ENCODE measurements around the gene ORAI2. TPM values are rescaled to one million over a fixed set of nuclear protein-coding genes. Genes with fewer than 3 reads are reported as not detected.

Gene ORAI2
- total and polyA plus RNA-seq, 2 donors (not counting 3 experiments of a cell fraction or from before 2014, with no cell fraction given) = 84.1 to 99.1 TPM

GRCh38 chr7:102453319-102453718 is 19.9 kb downstream of the ORAI2 start:
- Histone ChIP-seq H3K36me3 (ENCODE audit: control insufficient read depth in 2 of 2, extremely low read depth in 1 of 2, insufficient read depth in 2 of 2, low read length in 2 of 2) (peaks cover 4 to 7% of the 10 kb centered on the region in 2 experiments), H3K4me1 (ENCODE audit: control insufficient read depth, extremely low read depth, insufficient read depth, low read length) (no peaks in the 10 kb centered on the region), H3K9me1 (replicated peaks; ENCODE audit: control insufficient read depth, extremely low read depth, insufficient read depth, low read length) (no peaks in the 10 kb centered on the region), H3K9me3 (replicated peaks; ENCODE audit: control insufficient read depth, insufficient read depth, low read length) (no peaks in the 10 kb centered on the region), H3K4me2 (ENCODE audit: insufficient read depth, low read length) (no peak overlapping the region), H2AFZ (ENCODE audit: low read depth, low read length) (no peak overlapping the region), H3K4me3 (replicated peaks in 1 of 3; ENCODE audit: insufficient read depth in 1 of 3, low read depth in 1 of 3, low read length in 3 of 3) (no peak overlapping the region), H4K20me1 (replicated peaks; ENCODE audit: control insufficient read depth, extremely low read depth, insufficient read depth, low read length) (no peaks in the 10 kb centered on the region), H3K79me2 (ENCODE audit: control insufficient read depth, insufficient read depth, low read length) (no peaks in the 10 kb centered on the region), H3K9ac (replicated peaks; ENCODE audit: extremely low read depth, insufficient read depth, low read length) (no peak overlapping the region), H3K27me3 (ENCODE audit: control insufficient read depth in 2 of 2, insufficient read depth in 2 of 2, low read length in 2 of 2) (no peaks in the 10 kb centered on the region), H3K27ac (ENCODE audit: insufficient read depth, low read depth, low read length) (no peak overlapping the region)
- CTCF ChIA-PET = no interaction called here
- no TSS peak for BruUV-seq (replicated peaks)
- intact Hi-C loops (cut with micrococcal nuclease) (no loop called here), dilution Hi-C loops (cut with MboI; ENCODE audit: extremely low pct_ligation_motif_present, low sequenced_read_pairs) (no loop called here)
- TF ChIP-seq JUN (IDR thresholded peaks at IDR 0.05; ENCODE audit: borderline replicate concordance, insufficient read depth, insufficient read length, low read depth) (no peak), MYC (IDR thresholded peaks at IDR 0.05; ENCODE audit: low read depth, low read length) (no peak), POLR2A (IDR thresholded peaks at IDR 0.05; ENCODE audit: low read depth, low read length) (no peak), CTCF (IDR thresholded peaks at IDR 0.05; ENCODE audit: extremely low read depth in 1 of 2, insufficient read depth in 1 of 2, low read depth in 1 of 2, low read length in 2 of 2) (no peak), POLR2AphosphoS5 (IDR thresholded peaks at IDR 0.05; ENCODE audit: insufficient read depth, low read depth, low read length) (no peak), EZH2 (IDR thresholded peaks at IDR 0.05; ENCODE audit: borderline replicate concordance, low read depth, low read length, severe bottlenecking) (no peak), MAX (IDR thresholded peaks at IDR 0.05; ENCODE audit: insufficient read depth, insufficient read length) (no peak), GATA2 (IDR thresholded peaks at IDR 0.05; ENCODE audit: insufficient read depth, insufficient read length, low read depth, low read length) (no peak), FOS (IDR thresholded peaks at IDR 0.05; ENCODE audit: borderline replicate concordance, insufficient read depth, low read length) (no peak)
- FAIRE-seq (no peak), DNase-seq (ENCODE audit: low read depth, low spot score) (no peak)
- POLR2A ChIA-PET = no interaction called here

Data from endothelial cell of umbilical vein (primary cell).